SU-DHL-6 (cell line): ENCODE data around the gene GRK2.

ENCODE experiments used
- H2AFZ ChIP-seq: fragments of 200-600 bp; sonication (generic); 2 replicates; pipeline ENCODE4 v1.6.1; 2014; ENCODE audit warnings: low read depth, mild to moderate bottlenecking, moderate library complexity, mixed read lengths, antibody characterized with exemption, low read length; ENCODE audit not compliant: severe bottlenecking
- H3F3A ChIP-seq: fragments of 200-600 bp; shearing (Covaris generic); 2 replicates; pipeline ENCODE4 v1.6.0; 2016; ENCODE audit warnings: antibody characterized with exemption, mild to moderate bottlenecking; ENCODE audit not compliant: insufficient read depth
- H3K27ac ChIP-seq: fragments of 200-600 bp; sonication (generic); 2 replicates; pipeline ENCODE4 v1.5.1; 2016; ENCODE audit warnings: low read depth, mild to moderate bottlenecking, low read length, moderate library complexity, mixed read lengths
- H3K27me3 ChIP-seq: fragments of 200-600 bp; sonication (generic), shearing (Covaris generic); 2 replicates; pipeline ENCODE4 v1.6.0; 2014; ENCODE audit warnings: mild to moderate bottlenecking, low read length
- H3K36me3 ChIP-seq: fragments of 200-600 bp; sonication (generic); 2 replicates; pipeline ENCODE4 v1.6.1; 2014; ENCODE audit warnings: mild to moderate bottlenecking, low read length, mixed read lengths
- H3K4me2 ChIP-seq: fragments of 300-600, 200-600 bp; shearing (Covaris generic), sonication (generic); 2 replicates; pipeline ENCODE4 v1.6.0; 2014; ENCODE audit warnings: low read length, low read depth, mild to moderate bottlenecking; ENCODE audit not compliant: poor library complexity, severe bottlenecking
- H3K4me3 ChIP-seq: fragments of 200-600 bp; sonication (generic); 2 replicates; pipeline ENCODE4 v1.5.1; 2014; ENCODE audit warnings: antibody characterized with exemption, low read length, mild to moderate bottlenecking, mixed read lengths; ENCODE audit not compliant: insufficient read depth, poor library complexity, severe bottlenecking
- H3K79me2 ChIP-seq: fragments of 200-600 bp; sonication (generic); 2 replicates; pipeline ENCODE4 v1.6.1; 2014; ENCODE audit warnings: mild to moderate bottlenecking, low read length, moderate library complexity; ENCODE audit not compliant: insufficient read depth
- H3K9ac ChIP-seq: fragments of 200-600 bp; sonication (generic); 2 replicates; pipeline ENCODE4 v1.7.0; 2014; ENCODE audit warnings: mild to moderate bottlenecking, low read length
- H3K9me2 ChIP-seq: fragments of 200-600 bp; sonication (generic); replicated peaks from 2 replicates; pipeline ENCODE4 v1.6.1; 2014; ENCODE audit warnings: low read length; ENCODE audit not compliant: insufficient read depth
- H3K9me3 ChIP-seq: fragments of 200-600 bp; sonication (generic); 2 replicates; pipeline ENCODE4 v1.6.1; 2014; ENCODE audit warnings: low read length, mixed read lengths; ENCODE audit not compliant: insufficient read depth
- H4K20me1 ChIP-seq: fragments of 200-600 bp; sonication (generic); 2 replicates; pipeline ENCODE4 v1.6.1; 2014; ENCODE audit warnings: low read depth, mild to moderate bottlenecking, antibody characterized with exemption, low read length, moderate library complexity, mixed read lengths
- EZH2phosphoT487 ChIP-seq: fragments of 200-600 bp; sonication (generic), shearing (Covaris generic); conservative IDR thresholded peaks from 2 replicates; pipeline ENCODE4 v1.6.1; 2018; ENCODE audit warnings: mild to moderate bottlenecking, antibody characterized with exemption, low read length, moderate library complexity, mixed read lengths
- TF ChIP-seq, protein P1 (sequence below): fragments of 200-600 bp; sonication (generic); IDR thresholded peaks from one replicate; pipeline ENCODE4 v1.5.1; 2017; ENCODE audit warnings: antibody characterized with exemption, mild to moderate bottlenecking, low read length, moderate library complexity; ENCODE audit not compliant: insufficient read depth, poor library complexity, severe bottlenecking

The GRK2 gene

DNA sequence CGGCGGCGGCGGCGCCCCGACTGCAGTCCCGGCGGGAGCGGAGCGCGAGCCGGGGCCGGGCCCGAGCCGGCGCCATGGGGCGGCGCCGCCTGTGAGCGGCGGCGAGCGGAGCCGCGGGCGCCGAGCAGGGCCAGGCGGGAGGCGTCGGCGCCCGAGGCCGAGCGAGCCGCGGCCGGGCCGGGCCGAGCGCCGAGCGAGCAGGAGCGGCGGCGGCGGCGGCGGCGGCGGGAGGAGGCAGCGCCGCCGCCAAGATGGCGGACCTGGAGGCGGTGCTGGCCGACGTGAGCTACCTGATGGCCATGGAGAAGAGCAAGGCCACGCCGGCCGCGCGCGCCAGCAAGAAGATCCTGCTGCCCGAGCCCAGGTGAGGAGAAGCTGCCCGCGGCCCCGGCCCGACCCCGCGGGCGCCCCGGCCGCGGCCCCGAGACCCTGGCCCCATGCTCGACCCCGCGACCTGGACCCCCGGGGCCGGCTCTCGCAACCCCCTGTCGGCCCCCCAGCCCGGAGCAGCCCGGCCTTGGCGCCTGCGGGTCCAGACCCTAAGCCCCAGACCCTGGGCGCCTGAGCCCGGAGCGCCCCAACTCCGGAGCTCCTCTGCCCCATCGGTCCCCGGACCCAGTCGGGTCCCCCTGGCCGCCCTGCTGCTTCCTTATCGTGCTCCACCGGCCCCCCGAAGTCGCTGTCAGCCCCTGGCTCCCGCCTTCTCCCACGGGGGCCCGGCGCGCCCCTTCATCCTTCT, at the start of gene GRK2:
Gene GRK2 (plus strand): TSS at position 25 of the 739 bp plus-strand sequence. CDS start 227 bp downstream, at position 252.
- H2AFZ ChIP-seq = no peak within 1 kb of the TSS
- no peaks in the 10 kb centered on the region for H4K20me1 ChIP-seq
- peaks cover 48% of the 10 kb centered on the region for H3K79me2 ChIP-seq
- H3K4me3 ChIP-seq = peak within 1 kb of the TSS; percentile 65
- no peaks in the 10 kb centered on the region for H3K27me3 ChIP-seq
- peak within 1 kb of the TSS; percentile 97 for H3K9ac ChIP-seq
- no peak for TF ChIP-seq EZH2phosphoT487
- TF ChIP-seq, protein P1, sequence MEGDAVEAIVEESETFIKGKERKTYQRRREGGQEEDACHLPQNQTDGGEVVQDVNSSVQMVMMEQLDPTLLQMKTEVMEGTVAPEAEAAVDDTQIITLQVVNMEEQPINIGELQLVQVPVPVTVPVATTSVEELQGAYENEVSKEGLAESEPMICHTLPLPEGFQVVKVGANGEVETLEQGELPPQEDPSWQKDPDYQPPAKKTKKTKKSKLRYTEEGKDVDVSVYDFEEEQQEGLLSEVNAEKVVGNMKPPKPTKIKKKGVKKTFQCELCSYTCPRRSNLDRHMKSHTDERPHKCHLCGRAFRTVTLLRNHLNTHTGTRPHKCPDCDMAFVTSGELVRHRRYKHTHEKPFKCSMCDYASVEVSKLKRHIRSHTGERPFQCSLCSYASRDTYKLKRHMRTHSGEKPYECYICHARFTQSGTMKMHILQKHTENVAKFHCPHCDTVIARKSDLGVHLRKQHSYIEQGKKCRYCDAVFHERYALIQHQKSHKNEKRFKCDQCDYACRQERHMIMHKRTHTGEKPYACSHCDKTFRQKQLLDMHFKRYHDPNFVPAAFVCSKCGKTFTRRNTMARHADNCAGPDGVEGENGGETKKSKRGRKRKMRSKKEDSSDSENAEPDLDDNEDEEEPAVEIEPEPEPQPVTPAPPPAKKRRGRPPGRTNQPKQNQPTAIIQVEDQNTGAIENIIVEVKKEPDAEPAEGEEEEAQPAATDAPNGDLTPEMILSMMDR = no peak
- H3K4me2 ChIP-seq = peak within 1 kb of the TSS; percentile 58
- H3K9me3 ChIP-seq = no peaks in the 10 kb centered on the region
- no peaks in the 10 kb centered on the region for H3K9me2 ChIP-seq
- no peaks in the 10 kb centered on the region for H3K36me3 ChIP-seq
- peak within 1 kb of the TSS; percentile 93 for H3K27ac ChIP-seq
- H3F3A ChIP-seq = peaks cover 28% of the 10 kb centered on the region

GRCh38 chr11:67227726-67228125, 38.5 kb upstream of the GRK2 start:
- Histone ChIP-seq H3K36me3 (peaks cover 16% of the 10 kb centered on the region; the same call in 1 of the 2 replicates), H3K4me3 (no peak overlapping the region), H3K27ac (no peak overlapping the region), H3K9me2 (no peaks in the 10 kb centered on the region), H2AFZ (no peak overlapping the region), H3K4me2 (no peak overlapping the region), H3F3A (no peaks in the 10 kb centered on the region), H3K79me2 (no peaks in the 10 kb centered on the region), H4K20me1 (no peaks in the 10 kb centered on the region), H3K9ac (no peak overlapping the region), H3K9me3 (no peaks in the 10 kb centered on the region), H3K27me3 (no peaks in the 10 kb centered on the region)
- TF ChIP-seq, protein P1 = no peak
- no peak for TF ChIP-seq EZH2phosphoT487

DNA sequence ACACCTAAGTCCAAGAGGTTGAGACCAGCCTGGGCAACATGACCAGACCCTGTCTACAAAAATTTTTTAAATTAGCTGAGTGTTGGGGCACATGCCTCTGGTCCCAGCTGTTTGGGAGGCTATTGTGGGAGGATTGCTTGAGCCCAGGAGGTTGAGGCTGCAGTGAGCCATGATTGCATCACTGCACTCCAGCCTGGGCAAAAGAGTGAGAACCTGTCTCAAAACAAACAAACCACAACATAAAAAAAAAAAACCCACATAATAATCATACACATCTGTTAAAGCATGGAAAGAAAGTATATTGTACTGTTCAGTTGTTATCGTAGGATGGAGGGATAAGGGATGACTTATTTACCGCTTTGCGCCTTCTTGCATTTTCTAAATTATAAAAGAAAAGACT, 35.9 kb upstream of the GRK2 start:
- no peak overlapping the region for H2AFZ ChIP-seq
- no peak overlapping the region for H3K9ac ChIP-seq
- H3K27me3 ChIP-seq = no peaks in the 10 kb centered on the region
- TF ChIP-seq EZH2phosphoT487 = no peak
- TF ChIP-seq, protein P1 = no peak
- H3K4me2 ChIP-seq = no peak overlapping the region
- H3K27ac ChIP-seq = no peak overlapping the region
- H3K9me2 ChIP-seq = no peaks in the 10 kb centered on the region
- no peaks in the 10 kb centered on the region for H3F3A ChIP-seq
- H3K4me3 ChIP-seq = no peak overlapping the region
- H3K79me2 ChIP-seq = no peaks in the 10 kb centered on the region
- H4K20me1 ChIP-seq = no peaks in the 10 kb centered on the region
- H3K36me3 ChIP-seq = peaks cover 16% of the 10 kb centered on the region; the same call in 1 of the 2 replicates
- no peaks in the 10 kb centered on the region for H3K9me3 ChIP-seq
